GM13977 (cell line): Measurements from ENCODE around the gene LAMTOR2.

Source experiments
- DNase-seq: peaks from one replicate; pipeline ENCODE4 v3.0.0; 2012; ENCODE audit warnings: low spot score
- in situ Hi-C: fragments of 300-500 bp; cut with MboI; formaldehyde crosslinking; loops from one replicate; pipeline ENCODE4 v1.12.0; 2022; ENCODE audit warnings: low sequenced_read_pairs, low pct_unique_long_range_greater_than_20kb, mixed read lengths, inconsistent platforms; ENCODE audit not compliant: unreplicated experiment
- TF ChIP-seq, protein P1 (sequence below): IDR thresholded peaks from 2 replicates; pipeline ENCODE4 v1.5.1; 2012; ENCODE audit warnings: mild to moderate bottlenecking, control low read depth; ENCODE audit not compliant: insufficient read depth; ENCODE audit errors: extremely low read depth, missing control alignments

LAMTOR2 gene

GRCh38 chr1:156102633-156103511, 48.3 kb downstream of the LAMTOR2 start:
- TF ChIP-seq, protein P1, sequence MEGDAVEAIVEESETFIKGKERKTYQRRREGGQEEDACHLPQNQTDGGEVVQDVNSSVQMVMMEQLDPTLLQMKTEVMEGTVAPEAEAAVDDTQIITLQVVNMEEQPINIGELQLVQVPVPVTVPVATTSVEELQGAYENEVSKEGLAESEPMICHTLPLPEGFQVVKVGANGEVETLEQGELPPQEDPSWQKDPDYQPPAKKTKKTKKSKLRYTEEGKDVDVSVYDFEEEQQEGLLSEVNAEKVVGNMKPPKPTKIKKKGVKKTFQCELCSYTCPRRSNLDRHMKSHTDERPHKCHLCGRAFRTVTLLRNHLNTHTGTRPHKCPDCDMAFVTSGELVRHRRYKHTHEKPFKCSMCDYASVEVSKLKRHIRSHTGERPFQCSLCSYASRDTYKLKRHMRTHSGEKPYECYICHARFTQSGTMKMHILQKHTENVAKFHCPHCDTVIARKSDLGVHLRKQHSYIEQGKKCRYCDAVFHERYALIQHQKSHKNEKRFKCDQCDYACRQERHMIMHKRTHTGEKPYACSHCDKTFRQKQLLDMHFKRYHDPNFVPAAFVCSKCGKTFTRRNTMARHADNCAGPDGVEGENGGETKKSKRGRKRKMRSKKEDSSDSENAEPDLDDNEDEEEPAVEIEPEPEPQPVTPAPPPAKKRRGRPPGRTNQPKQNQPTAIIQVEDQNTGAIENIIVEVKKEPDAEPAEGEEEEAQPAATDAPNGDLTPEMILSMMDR, result no peak
- in situ Hi-C loops, result no loop called here
- no peak for DNase-seq

GRCh38 chr1:156103521-156103947, 49.0 kb downstream of the LAMTOR2 start:
- TF ChIP-seq, protein P1, result no peak
- in situ Hi-C loops, result no loop called here
- no peak for DNase-seq

DNA sequence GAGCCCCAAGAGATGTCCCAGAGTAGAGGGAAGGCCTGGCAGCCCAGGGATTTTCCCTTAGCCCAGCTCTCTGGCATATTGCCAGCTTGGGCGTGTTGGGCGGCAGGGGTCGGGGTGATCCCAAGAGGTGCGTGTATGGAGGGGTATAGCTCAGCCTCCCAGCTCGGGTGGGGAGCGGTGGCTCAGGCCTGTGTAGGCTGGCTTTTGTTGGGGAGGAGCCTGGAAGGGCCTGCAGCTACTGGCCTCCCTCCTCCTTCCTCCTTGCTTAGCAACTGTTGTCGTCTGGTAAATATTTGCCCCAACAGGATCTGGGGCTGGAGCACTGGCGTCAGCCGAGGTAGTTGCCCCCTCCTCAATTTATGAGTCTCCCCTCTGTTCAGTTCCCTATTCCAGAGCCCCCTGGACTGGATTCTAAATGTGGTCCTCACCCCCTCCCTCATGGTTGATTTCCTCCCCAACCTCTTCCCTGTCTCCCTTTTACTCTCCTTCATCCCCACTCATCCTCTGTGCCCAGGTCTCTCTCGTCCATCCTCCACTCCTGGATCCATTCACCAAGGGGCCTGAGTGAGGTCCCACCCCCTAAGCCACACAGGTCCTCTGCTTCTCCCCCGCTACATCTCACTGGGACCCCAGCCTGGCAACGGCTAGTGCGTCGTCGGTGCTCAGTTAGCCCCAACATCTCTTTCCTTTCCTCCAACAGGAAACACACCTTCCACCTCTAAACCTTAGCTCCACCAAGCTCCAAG, 49.7 kb downstream of the LAMTOR2 start:
- DNase-seq, result peak; percentile 66
- TF ChIP-seq, protein P1, result no peak
- in situ Hi-C loops, result no loop called here

DNA sequence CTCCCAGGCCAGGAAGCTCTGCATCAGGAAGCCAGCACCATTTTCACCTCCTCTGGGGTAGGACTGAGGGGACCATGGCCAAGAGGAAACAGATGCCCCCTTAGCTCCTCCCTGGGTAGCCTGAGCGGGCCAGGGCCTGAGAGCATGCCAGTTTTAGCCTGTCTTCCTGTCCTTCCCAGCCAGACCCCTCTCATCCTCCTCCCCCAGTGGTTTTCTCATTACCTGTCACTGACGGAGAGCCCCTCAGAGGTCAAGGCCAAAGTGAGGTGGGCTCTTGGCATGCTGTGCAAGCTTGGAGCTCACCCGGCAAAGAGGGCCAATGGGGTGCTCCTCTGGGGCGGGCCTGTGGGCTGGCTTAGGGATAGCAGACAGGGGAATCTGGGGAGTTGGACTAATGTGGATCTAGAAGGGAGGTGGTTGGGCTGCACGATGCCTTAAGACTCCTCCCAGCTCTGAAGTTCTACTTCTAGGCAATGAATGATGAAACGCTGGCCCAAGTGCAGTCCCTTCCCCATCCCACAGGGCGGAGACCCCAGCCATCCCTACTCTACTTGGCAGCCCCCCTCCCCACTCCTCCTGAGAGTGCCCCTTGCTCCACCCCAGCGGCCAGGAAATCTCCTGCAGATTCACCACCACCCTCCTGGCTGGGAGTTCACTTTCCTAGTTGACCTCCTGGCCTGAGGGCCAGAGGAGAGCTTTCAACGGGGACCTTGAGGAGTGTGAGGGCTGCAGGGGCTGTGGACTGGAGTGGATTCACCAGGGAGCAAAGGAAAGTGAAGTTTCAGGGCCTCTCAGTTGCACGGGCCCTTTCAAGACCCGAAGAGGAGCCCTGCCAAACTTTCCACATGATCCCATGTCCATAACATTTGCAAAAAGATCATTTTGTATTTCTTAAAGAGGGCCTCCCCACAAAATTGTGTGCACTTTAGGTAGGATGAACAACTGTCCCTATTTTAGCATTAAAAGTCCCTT, 50.6 kb downstream of the LAMTOR2 start:
- no peak for DNase-seq
- TF ChIP-seq, protein P1, result no peak
- in situ Hi-C loops, result no loop called here

DNA sequence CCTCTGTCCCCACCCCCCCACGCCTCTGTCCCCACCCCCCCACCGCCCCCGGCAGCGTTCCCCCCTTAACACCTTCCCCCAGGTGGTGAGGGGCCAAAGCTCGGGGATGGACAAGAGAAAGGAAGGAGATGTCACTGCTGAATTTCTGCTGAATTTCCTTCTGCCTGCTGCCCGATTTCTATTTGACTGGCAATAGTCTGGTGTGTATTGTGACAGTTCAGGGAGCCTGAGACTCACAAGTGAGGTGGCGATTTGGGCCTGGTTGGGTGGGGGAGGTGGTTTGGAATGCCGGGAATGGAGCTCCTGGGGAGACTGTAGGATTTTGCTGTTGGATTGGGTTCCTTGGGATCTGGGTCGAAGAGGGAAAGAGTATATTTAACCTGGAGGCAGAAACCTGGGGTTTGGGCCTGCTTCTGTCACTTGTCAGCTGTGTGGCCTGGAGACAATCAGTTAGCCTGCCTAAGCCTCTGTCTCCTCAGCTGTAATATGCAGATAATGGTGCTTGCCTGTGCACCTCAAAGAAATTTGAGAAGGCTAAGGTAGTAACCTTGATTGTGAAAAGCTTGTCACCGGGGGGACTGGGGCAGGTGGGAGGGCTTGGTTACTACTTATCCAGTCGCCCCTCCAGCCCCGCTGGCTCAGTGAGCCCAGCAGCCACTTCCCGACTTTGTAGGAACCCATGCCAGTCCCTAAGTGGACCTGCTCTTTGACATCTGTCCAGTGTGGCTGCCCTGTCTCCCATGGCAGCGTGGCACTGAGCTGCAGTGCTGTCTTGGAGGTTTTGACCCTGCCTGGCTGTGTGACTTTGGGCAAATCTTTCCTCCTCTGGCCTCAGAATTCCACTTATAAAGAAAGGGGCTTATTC, 52.3 kb downstream of the LAMTOR2 start:
- in situ Hi-C loops, result no loop called here
- DNase-seq, result no peak
- TF ChIP-seq, protein P1, result no peak
